Measurements from ENCODE around the gene FIGNL2. TPM values are rescaled to one million over a fixed set of nuclear protein-coding genes. Genes with fewer than 3 reads are reported as not detected.

The FIGNL2 gene
- total RNA-seq, 1 experiment from 2014 or later, result 0.02 TPM

DNA sequence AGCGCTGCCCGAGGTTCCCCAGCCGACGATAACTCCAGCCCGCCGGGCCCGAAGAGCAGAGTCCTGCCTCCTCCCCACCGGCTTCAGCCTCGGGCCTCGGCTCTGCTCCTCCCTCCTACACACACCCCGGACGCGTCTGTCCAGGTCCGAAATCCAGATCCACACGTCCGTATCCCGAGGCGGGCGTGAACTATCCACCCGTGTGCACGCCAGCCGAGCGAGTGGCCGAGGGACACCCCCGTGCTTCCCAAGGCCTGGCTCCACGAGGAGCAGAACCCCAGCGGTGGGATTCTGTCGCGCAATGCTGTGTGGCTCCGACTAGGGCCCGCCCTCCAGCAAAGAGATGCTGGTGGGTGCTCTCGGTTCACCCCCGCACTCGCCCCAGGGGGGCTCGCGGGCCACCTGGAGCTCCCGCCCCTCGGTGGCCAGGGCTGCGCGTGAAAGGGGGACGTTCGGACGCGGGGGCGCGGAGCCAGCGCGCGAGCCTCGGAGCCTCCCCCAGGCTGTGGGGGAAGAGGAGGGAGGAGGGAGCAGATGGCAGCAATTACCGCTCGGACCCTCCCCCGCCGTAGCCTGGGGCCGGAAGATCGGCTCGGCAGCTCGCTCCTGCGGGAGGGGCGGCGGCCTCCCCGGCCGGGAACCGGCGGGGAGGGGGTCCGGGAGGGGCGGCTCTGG lies 20.4 kb upstream of the FIGNL2 start:
- Histone ChIP-seq H3K4me1 (no peaks in the 10 kb centered on the region), H3K9me3 (replicated peaks) (0 out of 2 replicates have a peak, but pooled peaks cover 3% of the 10 kb centered on the region), H3K27me3 (peaks cover 54% of the 10 kb centered on the region), H3K36me3 (no peaks in the 10 kb centered on the region), H3K27ac (no peak overlapping the region), H3K4me3 (no peak overlapping the region)
- DNase-seq, result no peak

- Histone ChIP-seq H3K9me3 (replicated peaks) (0 out of 2 replicates have a peak, but pooled peaks cover 2% of the 10 kb centered on the region), H3K27ac (no peak overlapping the region), H3K4me3 (no peak overlapping the region), H3K4me1 (peaks cover 6% of the 10 kb centered on the region; the same call in 1 of the 2 replicates), H3K27me3 (peaks cover 48% of the 10 kb centered on the region), H3K36me3 (no peaks in the 10 kb centered on the region)
- no peak for DNase-seq
Measured at GRCh38 chr12:51867796-51868428, 19.4 kb upstream of the FIGNL2 start.

GRCh38 chr12:51867371-51867770 lies 18.9 kb upstream of the FIGNL2 start:
- no peak overlapping the region for H3K27ac ChIP-seq
- H3K9me3 ChIP-seq (replicated peaks), result no peaks in the 10 kb centered on the region
- no peak for DNase-seq
- no peaks in the 10 kb centered on the region for H3K36me3 ChIP-seq
- H3K27me3 ChIP-seq, result peaks cover 45% of the 10 kb centered on the region
- no peak overlapping the region for H3K4me3 ChIP-seq
- H3K4me1 ChIP-seq, result peaks cover 8% of the 10 kb centered on the region; the same call in 1 of the 2 replicates

DNA sequence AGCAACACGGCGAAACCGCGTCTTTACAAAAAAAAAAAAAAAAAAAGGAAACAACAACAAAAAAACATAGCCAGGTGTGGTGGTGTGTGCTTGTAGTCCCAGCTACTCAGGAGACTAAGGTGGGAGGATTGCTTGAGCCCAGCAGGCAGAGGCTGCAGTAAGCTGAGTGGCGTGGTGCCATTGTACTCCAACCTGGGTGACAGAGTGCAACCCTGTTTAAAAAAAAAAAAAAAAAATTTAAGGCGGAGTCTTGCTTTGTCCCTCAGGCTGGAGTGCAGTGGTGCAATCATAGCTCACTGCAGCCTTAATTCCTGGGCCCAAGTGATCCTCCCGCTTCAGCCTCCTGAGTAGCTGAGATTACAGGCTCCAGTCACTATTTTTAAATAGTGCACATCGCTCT lies 18.2 kb upstream of the FIGNL2 start:
- H3K4me1 ChIP-seq, result peaks cover 8% of the 10 kb centered on the region; the same call in 1 of the 2 replicates
- H3K27me3 ChIP-seq, result peaks cover 45% of the 10 kb centered on the region

GRCh38 chr12:51866324-51866723 lies 17.8 kb upstream of the FIGNL2 start:
- Histone ChIP-seq H3K36me3 (no peaks in the 10 kb centered on the region), H3K27ac (no peak overlapping the region), H3K9me3 (replicated peaks) (no peaks in the 10 kb centered on the region), H3K4me1 (peaks cover 8% of the 10 kb centered on the region; the same call in 1 of the 2 replicates), H3K27me3 (peaks cover 42% of the 10 kb centered on the region), H3K4me3 (no peak overlapping the region)
- no peak for DNase-seq

More for the DNA sequence above, 18.2 kb upstream of the FIGNL2 start:
- Histone ChIP-seq H3K9me3 (replicated peaks) (no peaks in the 10 kb centered on the region), H3K36me3 (no peaks in the 10 kb centered on the region), H3K27ac (no peak overlapping the region), H3K4me3 (no peak overlapping the region)
- no peak for DNase-seq

GRCh38 chr12:51865757-51866270 lies 17.3 kb upstream of the FIGNL2 start:
- Histone ChIP-seq H3K27ac (no peak overlapping the region), H3K27me3 (peaks cover 37% of the 10 kb centered on the region), H3K4me3 (no peak overlapping the region), H3K4me1 (peaks cover 8% of the 10 kb centered on the region; the same call in 1 of the 2 replicates), H3K9me3 (replicated peaks) (no peaks in the 10 kb centered on the region), H3K36me3 (no peaks in the 10 kb centered on the region)
- DNase-seq, result no peak

GRCh38 chr12:51864833-51865670 lies 16.5 kb upstream of the FIGNL2 start:
- no peak for DNase-seq
- H3K4me3 ChIP-seq, result peak overlapping the region; percentile 62

GRCh38 chr12:51863933-51864832 lies 15.7 kb upstream of the FIGNL2 start:
- peak overlapping the region; percentile 36; the same call in 1 of the 2 replicates for H3K27ac ChIP-seq
- no peaks in the 10 kb centered on the region for H3K9me3 ChIP-seq (replicated peaks)
- peak; percentile 71 to 72 for DNase-seq
- peaks cover 25% of the 10 kb centered on the region for H3K27me3 ChIP-seq
- H3K36me3 ChIP-seq, result no peaks in the 10 kb centered on the region
- H3K4me3 ChIP-seq, result peak overlapping the region; percentile 62
- peaks cover 8% of the 10 kb centered on the region; the same call in 1 of the 2 replicates for H3K4me1 ChIP-seq

More at GRCh38 chr12:51864833-51865670, 16.5 kb upstream of the FIGNL2 start:
- no peaks in the 10 kb centered on the region for H3K9me3 ChIP-seq (replicated peaks)
- no peak overlapping the region for H3K27ac ChIP-seq
- no peaks in the 10 kb centered on the region for H3K36me3 ChIP-seq
- peaks cover 8% of the 10 kb centered on the region; the same call in 1 of the 2 replicates for H3K4me1 ChIP-seq
- peaks cover 30% of the 10 kb centered on the region for H3K27me3 ChIP-seq

DNA sequence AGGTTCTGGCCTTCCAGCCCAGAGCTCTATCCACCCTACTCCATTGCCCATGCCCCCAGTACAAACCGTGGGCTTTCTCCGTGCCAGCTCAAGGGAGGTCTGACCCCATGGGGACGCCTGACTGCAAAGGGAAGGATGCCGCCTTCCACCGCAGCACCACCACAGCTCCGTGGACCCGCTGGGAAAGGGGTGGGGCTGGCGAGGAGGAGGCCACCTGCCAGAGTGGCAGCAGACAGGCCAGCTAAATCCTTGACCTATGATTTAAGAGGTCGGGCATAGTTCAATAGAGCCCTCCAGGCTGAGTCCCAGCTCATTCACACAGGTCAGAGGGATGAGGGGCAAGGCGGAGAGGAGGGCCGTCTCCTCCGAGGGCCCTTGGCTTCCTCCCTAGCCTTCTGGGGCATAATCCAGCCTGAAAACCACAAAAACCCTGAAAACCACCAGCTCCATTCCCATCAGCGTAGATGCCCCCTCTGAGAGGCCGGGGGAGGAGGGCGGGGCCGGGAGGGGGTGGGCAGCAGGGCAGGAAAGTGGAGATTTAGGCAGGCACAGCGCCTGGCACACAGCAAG lies 14.9 kb upstream of the FIGNL2 start:
- Histone ChIP-seq H3K27me3 (peaks cover 18% of the 10 kb centered on the region), H3K27ac (peak overlapping the region; percentile 36; the same call in 1 of the 2 replicates), H3K4me3 (peak overlapping the region; percentile 62), H3K4me1 (peaks cover 8% of the 10 kb centered on the region; the same call in 1 of the 2 replicates), H3K9me3 (replicated peaks) (no peaks in the 10 kb centered on the region), H3K36me3 (no peaks in the 10 kb centered on the region)
- peak in 1 of 2 experiments; percentile 35 for DNase-seq

GRCh38 chr12:51862947-51863346 lies 14.4 kb upstream of the FIGNL2 start:
- Histone ChIP-seq H3K4me3 (peak overlapping the region; percentile 62; the same call in 1 of the 2 replicates), H3K27me3 (peaks cover 13% of the 10 kb centered on the region), H3K36me3 (no peaks in the 10 kb centered on the region), H3K4me1 (peaks cover 8% of the 10 kb centered on the region; the same call in 1 of the 2 replicates), H3K27ac (no peak overlapping the region), H3K9me3 (replicated peaks) (no peaks in the 10 kb centered on the region)
- no peak for DNase-seq

DNA sequence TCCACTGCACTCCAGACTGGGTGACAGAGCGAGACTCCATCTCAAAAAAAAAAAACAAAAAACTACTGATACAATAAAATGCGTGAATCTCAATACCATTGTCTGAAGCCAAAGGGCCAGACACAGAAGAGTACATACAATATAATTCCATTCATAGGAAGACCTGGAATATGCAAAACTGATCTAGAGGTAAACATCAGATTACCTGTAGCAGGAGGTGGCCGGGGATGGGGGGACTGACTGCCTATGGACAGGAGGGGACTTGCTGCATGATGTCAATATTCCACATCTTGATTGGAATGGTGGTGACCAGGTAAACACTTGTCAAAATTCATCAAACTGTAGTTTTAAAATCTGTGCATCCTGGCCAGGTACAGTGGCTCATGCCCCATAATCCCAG lies 12.5 kb upstream of the FIGNL2 start:
- H3K4me1 ChIP-seq, result peaks cover 8% of the 10 kb centered on the region; the same call in 1 of the 2 replicates

DNA sequence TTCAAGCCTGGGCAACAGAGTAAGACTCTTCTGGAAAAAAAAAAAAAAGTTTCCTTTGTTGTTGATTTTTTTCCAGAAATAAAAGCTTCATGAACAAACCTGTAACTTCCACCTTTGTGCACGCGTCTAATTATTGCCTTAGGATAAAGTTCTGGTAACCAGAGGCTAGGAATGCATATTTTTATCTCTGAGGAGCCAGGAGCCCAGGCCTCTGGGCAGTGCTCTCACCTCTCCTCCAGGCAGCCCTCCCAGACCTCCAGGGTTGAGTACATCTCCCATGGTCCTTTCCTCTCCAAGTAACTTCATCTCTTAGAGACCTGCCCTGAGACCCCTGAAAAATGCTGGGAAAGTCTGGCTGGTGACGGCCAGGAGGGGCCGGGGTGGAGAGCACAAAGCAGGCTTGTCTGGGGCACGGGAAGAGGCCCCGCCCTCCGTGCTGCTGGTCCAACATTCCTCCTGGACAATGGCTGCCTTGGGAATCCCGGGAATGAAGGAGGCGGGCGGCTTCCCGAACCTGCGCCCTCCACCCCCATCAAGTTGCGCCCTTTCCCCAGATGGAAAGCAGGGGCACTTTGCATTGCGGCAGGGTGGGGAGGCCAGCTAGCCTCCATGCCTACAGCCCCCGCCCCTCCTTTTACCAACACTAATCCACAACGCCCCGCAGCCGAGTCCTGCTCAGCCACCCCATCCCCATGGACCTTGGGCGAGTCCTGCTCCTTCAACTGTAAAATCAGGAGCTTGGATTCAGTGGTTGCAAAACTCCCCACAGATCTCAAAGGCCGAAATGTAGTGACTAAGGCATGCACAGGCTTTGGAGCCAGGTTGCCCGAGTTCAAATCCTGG lies 7.3 kb upstream of the FIGNL2 start:
- Histone ChIP-seq H3K4me3 (no peak overlapping the region), H3K36me3 (no peaks in the 10 kb centered on the region)
- no peak for DNase-seq

More for the DNA sequence above, 12.5 kb upstream of the FIGNL2 start:
- DNase-seq, result no peak
- H3K27me3 ChIP-seq, result peaks cover 13% of the 10 kb centered on the region; the same call in 1 of the 2 replicates
- H3K9me3 ChIP-seq (replicated peaks), result no peaks in the 10 kb centered on the region
- H3K27ac ChIP-seq, result no peak overlapping the region
- no peak overlapping the region for H3K4me3 ChIP-seq
- H3K36me3 ChIP-seq, result no peaks in the 10 kb centered on the region

More for the DNA sequence above, 7.3 kb upstream of the FIGNL2 start:
- H3K9me3 ChIP-seq (replicated peaks), result no peaks in the 10 kb centered on the region
- no peak overlapping the region for H3K27ac ChIP-seq
- H3K4me1 ChIP-seq, result no peaks in the 10 kb centered on the region
- peaks cover 19% of the 10 kb centered on the region for H3K27me3 ChIP-seq

Data from SJCRH30 (cell line).